Left ventricle myocardium inferior (tissue), 1 donor: ENCODE measurements around the gene HARBI1. TPM values are rescaled to one million over a fixed set of nuclear protein-coding genes. Genes with fewer than 3 reads are reported as not detected.
A peak's percentile ranks its signal among the peaks of the same experiment; 100 is the strongest.

ENCODE experiments used
- DNase-seq: peaks from one replicate; pipeline ENCODE4 v3.0.0-alpha.2; 2020
- H3K27ac ChIP-seq: fragments of 200-600 bp; replicated peaks from 2 replicates; pipeline ENCODE4 v1.8.0; 2021
- H3K27me3 ChIP-seq: fragments of 200-600 bp; 2 replicates; pipeline ENCODE4 v1.8.0; 2021; ENCODE audit warnings: low read depth
- H3K36me3 ChIP-seq: fragments of 200-600 bp; 2 replicates; pipeline ENCODE4 v1.8.0; 2021
- H3K4me1 ChIP-seq: fragments of 200-600 bp; 2 replicates; pipeline ENCODE4 v1.8.0; 2021
- H3K4me3 ChIP-seq: fragments of 200-600 bp; 2 replicates; pipeline ENCODE4 v1.8.0; 2021; ENCODE audit warnings: mild to moderate bottlenecking, moderate library complexity
- H3K9me3 ChIP-seq: fragments of 200-600 bp; replicated peaks from 2 replicates; pipeline ENCODE4 v1.8.0; 2021
- intact Hi-C: fragments of 100-400 bp; cut with micrococcal nuclease; formaldehyde crosslinking; loops from one replicate; pipeline ENCODE4 v1.11.0; 2022
- total RNA-seq: library from RNA; stranded (reverse); fragmentation: NEBNext Ultra II Directional; extraction: Animal tissue kit (Norgen Biotek cat#: 25700); gene quantifications from one replicate; pipeline ENCODE4 v1.2.1, GENCODE V29; 2021
- TF ChIP-seq, protein P1 (sequence below): fragments of 200-600 bp; IDR thresholded peaks from 2 replicates; pipeline ENCODE4 v1.8.0; 2021; ENCODE audit warnings: antibody characterized with exemption, mild to moderate bottlenecking, borderline replicate concordance
- donor health status: DM: no; HTN: yes; CAD: no; lungs with severe emphysema.

HARBI1 gene
- total RNA-seq, 1 donor from 2014 or later: 4.8 TPM

DNA sequence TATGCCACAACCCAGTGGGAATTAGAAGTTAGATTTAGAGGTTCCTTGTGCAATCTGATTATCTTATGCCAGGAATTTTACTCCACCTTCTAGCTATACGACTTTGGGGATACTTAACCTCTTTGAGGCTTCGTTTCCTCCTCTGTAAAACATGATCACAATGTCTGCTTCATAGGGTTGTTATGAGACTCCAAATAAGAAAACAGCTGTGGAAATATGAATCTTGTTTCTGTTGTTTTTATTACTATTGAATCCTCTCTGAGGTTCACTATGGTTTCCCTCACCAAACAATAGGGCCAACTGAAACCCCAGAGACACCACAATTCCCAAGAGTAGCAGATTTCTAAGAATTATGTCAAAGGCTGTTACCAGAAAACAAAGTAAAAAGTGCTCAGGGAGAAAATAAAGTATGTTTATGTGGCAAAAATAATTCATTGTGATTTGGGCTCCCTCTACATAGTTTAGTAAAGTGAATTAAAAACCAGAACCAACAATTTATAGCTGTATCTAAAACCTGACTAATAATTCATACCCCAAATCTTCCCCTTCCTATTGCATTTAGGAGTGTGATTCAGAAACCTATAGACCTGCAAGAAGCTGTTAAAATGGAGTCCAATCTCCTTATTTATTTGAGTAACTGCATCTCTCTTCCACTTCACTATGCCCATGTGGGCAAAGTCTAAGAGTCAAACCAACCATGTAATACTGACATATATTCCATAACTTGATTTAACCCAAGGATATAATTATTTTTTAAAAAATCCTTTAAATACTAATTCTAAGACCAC lies 61.6 kb downstream of the HARBI1 start:
- Histone ChIP-seq H3K36me3 (no peaks in the 10 kb centered on the region), H3K9me3 (no peaks in the 10 kb centered on the region), H3K4me3 (no peak overlapping the region), H3K27me3 (no peaks in the 10 kb centered on the region), H3K27ac (peak overlapping the region; percentile 65), H3K4me1 (peaks cover 59% of the 10 kb centered on the region)
- TF ChIP-seq, protein P1, sequence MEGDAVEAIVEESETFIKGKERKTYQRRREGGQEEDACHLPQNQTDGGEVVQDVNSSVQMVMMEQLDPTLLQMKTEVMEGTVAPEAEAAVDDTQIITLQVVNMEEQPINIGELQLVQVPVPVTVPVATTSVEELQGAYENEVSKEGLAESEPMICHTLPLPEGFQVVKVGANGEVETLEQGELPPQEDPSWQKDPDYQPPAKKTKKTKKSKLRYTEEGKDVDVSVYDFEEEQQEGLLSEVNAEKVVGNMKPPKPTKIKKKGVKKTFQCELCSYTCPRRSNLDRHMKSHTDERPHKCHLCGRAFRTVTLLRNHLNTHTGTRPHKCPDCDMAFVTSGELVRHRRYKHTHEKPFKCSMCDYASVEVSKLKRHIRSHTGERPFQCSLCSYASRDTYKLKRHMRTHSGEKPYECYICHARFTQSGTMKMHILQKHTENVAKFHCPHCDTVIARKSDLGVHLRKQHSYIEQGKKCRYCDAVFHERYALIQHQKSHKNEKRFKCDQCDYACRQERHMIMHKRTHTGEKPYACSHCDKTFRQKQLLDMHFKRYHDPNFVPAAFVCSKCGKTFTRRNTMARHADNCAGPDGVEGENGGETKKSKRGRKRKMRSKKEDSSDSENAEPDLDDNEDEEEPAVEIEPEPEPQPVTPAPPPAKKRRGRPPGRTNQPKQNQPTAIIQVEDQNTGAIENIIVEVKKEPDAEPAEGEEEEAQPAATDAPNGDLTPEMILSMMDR: no peak
- no peak for DNase-seq
- intact Hi-C loops: no loop called here

DNA sequence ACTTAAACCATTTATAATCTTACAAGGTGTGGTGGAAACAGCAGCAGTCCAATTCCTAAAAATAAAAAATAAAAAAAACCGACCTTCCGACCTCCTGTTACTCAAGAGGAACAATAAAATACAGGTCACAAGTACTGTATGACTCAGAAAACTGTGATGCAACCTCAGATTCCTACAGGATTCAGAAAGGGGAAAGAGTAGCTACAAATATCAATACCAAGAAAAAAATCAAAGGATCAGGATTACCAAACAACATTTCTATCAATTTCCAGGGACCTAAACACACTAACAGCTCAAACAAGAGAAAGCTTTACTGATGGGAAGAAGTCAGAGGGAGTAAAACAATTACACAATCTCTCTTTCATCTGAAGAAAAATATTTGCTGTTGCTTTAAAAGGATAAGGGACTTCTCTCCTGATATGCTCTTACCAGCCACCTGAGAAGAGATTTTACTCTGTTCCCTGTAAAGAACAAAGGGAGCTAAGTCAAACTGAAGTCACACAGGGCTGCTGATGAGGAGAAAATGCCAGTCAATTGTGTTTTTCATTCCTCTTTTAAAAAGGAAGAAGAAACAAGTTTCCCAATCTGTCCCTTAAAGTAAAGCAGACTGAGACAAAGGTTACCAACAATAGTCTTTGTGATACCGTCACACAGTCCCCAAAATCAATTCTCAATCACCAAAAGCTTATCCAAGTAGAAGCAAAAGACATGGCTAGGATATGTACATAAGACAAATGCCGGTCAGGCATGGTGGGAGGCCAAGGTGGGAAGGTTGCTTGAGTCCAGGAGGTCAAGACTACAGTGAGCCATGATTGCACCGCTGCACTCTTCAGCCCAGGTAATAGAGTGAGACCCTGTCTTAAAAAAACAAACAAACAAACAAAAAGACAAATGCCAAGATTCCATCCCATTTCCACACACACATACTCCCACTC lies 62.5 kb downstream of the HARBI1 start:
- TF ChIP-seq, protein P1: no peak
- Histone ChIP-seq H3K4me1 (peaks cover 49% of the 10 kb centered on the region), H3K27me3 (no peaks in the 10 kb centered on the region), H3K36me3 (no peaks in the 10 kb centered on the region), H3K9me3 (no peaks in the 10 kb centered on the region), H3K27ac (peak overlapping the region; percentile 65), H3K4me3 (no peak overlapping the region)
- intact Hi-C loops: no loop called here
- no peak for DNase-seq

- Histone ChIP-seq H3K27me3 (no peaks in the 10 kb centered on the region), H3K4me3 (no peak overlapping the region), H3K9me3 (no peaks in the 10 kb centered on the region), H3K27ac (peak overlapping the region; percentile 65), H3K36me3 (no peaks in the 10 kb centered on the region), H3K4me1 (peaks cover 47% of the 10 kb centered on the region)
- TF ChIP-seq, protein P1: no peak
- intact Hi-C loops: no loop called here
- no peak for DNase-seq
Measured at GRCh38 chr11:46553814-46554212, 63.2 kb downstream of the HARBI1 start.

Other genes starting within 250 kb of the HARBI1 start
- 5.4 TPM for gene MDK, start 235.6 kb downstream of the HARBI1 start, total RNA-seq
- gene CHRM4, start 225.5 kb downstream of the HARBI1 start, total RNA-seq: not detected
- gene AMBRA1, start 23.2 kb downstream of the HARBI1 start, total RNA-seq: 14.2 TPM
- gene ATG13, start 326 bp upstream of the HARBI1 start, total RNA-seq: 42.1 TPM
- gene ARHGAP1, start 83.4 kb upstream of the HARBI1 start, total RNA-seq: 101 TPM
- 7.3 TPM for gene ZNF408, start 83.8 kb upstream of the HARBI1 start, total RNA-seq
- not detected for gene F2, start 102.0 kb upstream of the HARBI1 start, total RNA-seq
- 78.8 TPM for gene CKAP5, start 229.1 kb upstream of the HARBI1 start, total RNA-seq